Caco-2 (cell line): ENCODE data around the gene KRT85. TPM values are rescaled to one million over a fixed set of nuclear protein-coding genes. Genes with fewer than 3 reads are reported as not detected.

ENCODE experiments used
- BruUV-seq: library from RNA; stranded (reverse); fragments of 400-500 nt; replicated peaks from 2 replicates; lab custom pipeline; 2021; lab: Mats Ljungman, UMichigan
- CTCF ChIA-PET: fragments of 300-600 bp; sonication (Branson Sonifier 250); formaldehyde crosslinking; loops from one replicate; lab custom pipeline; 2022; ENCODE audit warnings: antibody characterized with exemption; lab: Charles Lee
- POLR2A ChIA-PET: fragments of 300-600 bp; sonication (Branson Sonifier 250); formaldehyde crosslinking; loops from one replicate; lab custom pipeline; 2022; ENCODE audit warnings: antibody characterized with exemption; lab: Charles Lee
- DNase-seq, 2 experiments: peaks; one replicate each; pipeline versions ENCODE4 v3.0.0 to v3.0.0-alpha.2; 2020 to 2022
- H3K27me3 ChIP-seq: replicated peaks from 2 replicates; pipeline ENCODE4 v1.6.0; 2011; ENCODE audit warnings: low read length; ENCODE audit not compliant: control insufficient read depth, insufficient read depth
- H3K36me3 ChIP-seq: 2 replicates; pipeline ENCODE4 v1.5.1; 2011; ENCODE audit warnings: low read length; ENCODE audit not compliant: control insufficient read depth, insufficient read depth
- H3K4me1 ChIP-seq: fragments of 250-450 bp; sonication (Bioruptor Pico); 2 replicates; pipeline ENCODE4 v1.5.1; 2020; ENCODE audit warnings: mild to moderate bottlenecking
- H3K4me3 ChIP-seq: 2 replicates; pipeline ENCODE4 v1.5.1; 2011; ENCODE audit warnings: low read depth, mild to moderate bottlenecking, control low read depth, low read length
- H3K9me3 ChIP-seq: fragments of 250-450 bp; sonication (Bioruptor Pico); 2 replicates; pipeline ENCODE4 v1.5.1; 2020; ENCODE audit warnings: mild to moderate bottlenecking, moderate library complexity
- H3K27ac Mint-ChIP-seq: one replicate; pipeline ENCODE4 v1.8.0; 2022; ENCODE audit warnings: mixed read lengths; ENCODE audit not compliant: unreplicated experiment
- H3K27me3 Mint-ChIP-seq: one replicate; pipeline ENCODE4 v1.8.0; 2022; ENCODE audit warnings: mixed read lengths; ENCODE audit not compliant: insufficient read depth, unreplicated experiment
- H3K36me3 Mint-ChIP-seq: one replicate; pipeline ENCODE4 v1.8.0; 2022; ENCODE audit warnings: mild to moderate bottlenecking, mixed read lengths; ENCODE audit not compliant: insufficient read depth, unreplicated experiment
- H3K4me1 Mint-ChIP-seq: one replicate; pipeline ENCODE4 v1.8.0; 2022; ENCODE audit warnings: low read depth, mixed read lengths; ENCODE audit not compliant: unreplicated experiment
- H3K4me3 Mint-ChIP-seq: one replicate; pipeline ENCODE4 v1.8.0; 2022; ENCODE audit warnings: mild to moderate bottlenecking, moderate library complexity, mixed read lengths; ENCODE audit not compliant: unreplicated experiment
- H3K9me3 Mint-ChIP-seq: one replicate; pipeline ENCODE4 v1.8.0; 2022; ENCODE audit warnings: mixed read lengths; ENCODE audit not compliant: unreplicated experiment
- intact Hi-C: fragments of 100-400 bp; cut with micrococcal nuclease; formaldehyde crosslinking; loops from one replicate; pipeline ENCODE4 v1.10.0; 2022; ENCODE audit not compliant: unreplicated experiment
- total RNA-seq: library from RNA; stranded (reverse); gene quantifications from 2 replicates; pipeline ENCODE4 v1.2.3, GENCODE V29; 2022
- TF ChIP-seq, protein P1 (sequence below), 2 experiments: fragments of 200-600 bp in 1 of 2; IDR thresholded peaks; 1 replicate in 1 of 2; 2 replicates in 1 of 2; pipeline versions ENCODE4 v1.5.1 to v1.8.0; 2011 to 2022; ENCODE audit warnings: antibody characterized with exemption in 1 of 2, control low read depth in 1 of 2, inconsistent platforms in 1 of 2, low read depth in 1 of 2, low read length in 1 of 2, mild to moderate bottlenecking in 1 of 2, moderate library complexity in 1 of 2; ENCODE audit not compliant: insufficient read depth in 1 of 2, severe bottlenecking in 1 of 2, unreplicated experiment in 1 of 2

Gene KRT85
- total RNA-seq, 1 experiment from 2014 or later, result not detected

DNA sequence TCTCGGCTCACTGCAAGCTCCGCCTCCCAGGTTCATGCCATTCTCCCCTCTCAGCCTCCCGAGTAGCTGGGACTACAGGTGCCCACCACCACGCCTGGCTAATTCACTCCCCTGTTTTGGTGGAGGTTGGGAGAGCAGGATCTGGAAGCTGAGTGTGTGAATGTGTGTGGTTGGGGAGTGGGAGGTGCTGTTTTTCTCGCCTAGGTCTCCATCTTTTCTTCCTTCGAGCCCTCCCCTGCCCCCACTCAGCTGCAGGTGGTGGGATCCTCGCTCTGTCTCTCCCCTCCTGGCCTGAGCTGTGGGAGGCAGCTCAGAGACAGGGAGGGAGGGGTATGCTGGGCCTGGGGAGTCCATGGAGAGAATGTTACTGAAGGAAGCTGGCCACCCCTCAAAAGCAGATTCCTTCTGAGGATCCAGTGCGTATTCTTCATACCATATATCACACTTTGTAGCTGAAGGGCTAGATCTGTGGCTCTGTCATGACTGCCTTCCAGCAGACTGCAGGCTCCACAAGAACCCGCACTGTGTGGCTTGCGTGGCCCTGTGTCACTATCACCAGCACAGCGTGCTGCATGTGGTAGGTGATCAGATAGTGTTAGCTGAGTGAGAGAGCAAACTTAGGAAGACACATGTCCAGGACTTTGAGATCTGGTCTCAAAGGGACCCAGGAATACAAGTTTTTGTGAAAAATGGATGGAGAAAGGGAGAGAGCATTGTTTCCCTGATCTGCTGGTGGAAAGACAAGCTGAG is 48.9 kb downstream of the KRT85 start:
- H3K36me3 ChIP-seq, result no peaks in the 10 kb centered on the region
- CTCF ChIA-PET, result interaction anchor here (1.0 to 2.6 kb wide), 7 partner anchors 9 to 161 kb away, joined by 3 to 11 read pairs (median 5); no protein-coding TSS in a partner anchor
- DNase-seq, result no peak
- H3K36me3 Mint-ChIP-seq, result no peaks in the 10 kb centered on the region
- no peaks in the 10 kb centered on the region for H3K9me3 ChIP-seq
- intact Hi-C loops, result no loop called here
- no peak overlapping the region for H3K27ac Mint-ChIP-seq
- TF ChIP-seq, protein P1, sequence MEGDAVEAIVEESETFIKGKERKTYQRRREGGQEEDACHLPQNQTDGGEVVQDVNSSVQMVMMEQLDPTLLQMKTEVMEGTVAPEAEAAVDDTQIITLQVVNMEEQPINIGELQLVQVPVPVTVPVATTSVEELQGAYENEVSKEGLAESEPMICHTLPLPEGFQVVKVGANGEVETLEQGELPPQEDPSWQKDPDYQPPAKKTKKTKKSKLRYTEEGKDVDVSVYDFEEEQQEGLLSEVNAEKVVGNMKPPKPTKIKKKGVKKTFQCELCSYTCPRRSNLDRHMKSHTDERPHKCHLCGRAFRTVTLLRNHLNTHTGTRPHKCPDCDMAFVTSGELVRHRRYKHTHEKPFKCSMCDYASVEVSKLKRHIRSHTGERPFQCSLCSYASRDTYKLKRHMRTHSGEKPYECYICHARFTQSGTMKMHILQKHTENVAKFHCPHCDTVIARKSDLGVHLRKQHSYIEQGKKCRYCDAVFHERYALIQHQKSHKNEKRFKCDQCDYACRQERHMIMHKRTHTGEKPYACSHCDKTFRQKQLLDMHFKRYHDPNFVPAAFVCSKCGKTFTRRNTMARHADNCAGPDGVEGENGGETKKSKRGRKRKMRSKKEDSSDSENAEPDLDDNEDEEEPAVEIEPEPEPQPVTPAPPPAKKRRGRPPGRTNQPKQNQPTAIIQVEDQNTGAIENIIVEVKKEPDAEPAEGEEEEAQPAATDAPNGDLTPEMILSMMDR (IDR thresholded peaks at IDR 0.05; ENCODE audit: insufficient read depth in 1 of 2, low read depth in 1 of 2, low read length in 1 of 2, severe bottlenecking in 1 of 2, unreplicated experiment in 1 of 2), result no peak
- H3K27me3 ChIP-seq, result no peaks in the 10 kb centered on the region
- H3K4me3 Mint-ChIP-seq, result no peak overlapping the region
- H3K4me3 ChIP-seq, result no peak overlapping the region
- H3K4me1 ChIP-seq, result no peaks in the 10 kb centered on the region
- H3K4me1 Mint-ChIP-seq, result peaks cover 6% of the 10 kb centered on the region
- no TSS peak for BruUV-seq
- H3K9me3 Mint-ChIP-seq, result no peaks in the 10 kb centered on the region
- POLR2A ChIA-PET, result no interaction called here
- H3K27me3 Mint-ChIP-seq, result peaks cover 2% of the 10 kb centered on the region

DNA sequence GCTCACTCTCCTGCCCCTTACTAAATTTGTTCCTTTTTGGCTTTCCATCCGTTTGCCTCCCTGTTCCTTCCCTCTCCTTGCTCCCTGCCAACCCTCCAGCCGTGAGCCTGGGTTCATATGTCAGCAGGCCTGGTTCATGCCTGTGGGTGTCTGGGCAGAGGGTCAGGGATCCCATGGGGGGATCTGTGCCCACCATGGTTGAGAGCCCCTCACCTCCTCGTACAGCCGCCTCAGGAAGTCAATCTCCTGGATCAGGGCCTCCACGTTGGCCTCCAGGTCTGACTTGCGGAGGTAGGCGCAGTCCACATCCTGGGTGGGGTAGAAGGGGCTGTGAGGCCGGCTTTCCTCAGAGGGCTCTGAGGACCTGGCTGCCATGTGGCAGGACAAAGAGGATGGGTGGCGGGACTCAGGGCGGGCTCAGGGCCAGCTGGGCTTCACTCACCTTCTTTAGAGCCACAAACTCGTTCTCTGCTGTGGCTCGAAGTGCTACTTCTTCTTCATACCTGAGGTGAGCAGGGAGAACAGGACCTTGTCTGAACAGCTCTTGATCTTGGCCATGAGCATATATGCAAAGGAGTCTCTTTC is 49.7 kb downstream of the KRT85 start:
- no peak overlapping the region for H3K27ac Mint-ChIP-seq
- Histone ChIP-seq H3K27me3 (no peaks in the 10 kb centered on the region), H3K9me3 (no peaks in the 10 kb centered on the region), H3K4me1 (no peaks in the 10 kb centered on the region), H3K4me3 (no peak overlapping the region), H3K36me3 (no peaks in the 10 kb centered on the region)
- no peak overlapping the region for H3K4me3 Mint-ChIP-seq
- H3K4me1 Mint-ChIP-seq, result peaks cover 9% of the 10 kb centered on the region
- no peaks in the 10 kb centered on the region for H3K36me3 Mint-ChIP-seq
- intact Hi-C loops, result no loop called here
- BruUV-seq, result no TSS peak
- TF ChIP-seq, protein P1 (IDR thresholded peaks at IDR 0.05; ENCODE audit: insufficient read depth in 1 of 2, low read depth in 1 of 2, low read length in 1 of 2, severe bottlenecking in 1 of 2, unreplicated experiment in 1 of 2), result no peak
- POLR2A ChIA-PET, result no interaction called here
- CTCF ChIA-PET, result no interaction called here
- no peaks in the 10 kb centered on the region for H3K9me3 Mint-ChIP-seq
- no peak for DNase-seq
- peaks cover 2% of the 10 kb centered on the region for H3K27me3 Mint-ChIP-seq

DNA sequence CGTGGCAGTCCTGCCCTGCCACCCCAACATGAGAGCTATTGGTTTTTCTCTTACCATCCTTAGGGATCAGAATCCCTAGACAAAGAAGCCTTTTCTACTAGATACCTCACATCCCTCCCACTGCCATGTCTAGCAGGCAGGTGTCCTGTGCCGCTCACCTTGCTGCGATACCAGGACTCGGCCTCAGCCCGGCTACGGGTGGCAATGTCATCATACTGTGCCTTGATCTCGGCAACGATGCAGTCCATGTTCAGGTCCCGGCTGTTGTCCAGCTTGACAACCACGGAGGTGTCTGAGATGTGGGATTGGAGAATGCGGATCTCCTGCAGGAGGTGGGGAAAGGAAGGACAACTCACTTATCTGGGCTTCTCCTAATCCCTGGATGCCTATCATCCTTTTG is 50.6 kb downstream of the KRT85 start:
- no peak for DNase-seq
- POLR2A ChIA-PET, result no interaction called here
- Mint-ChIP-seq H3K27ac (no peak overlapping the region), H3K9me3 (no peaks in the 10 kb centered on the region), H3K36me3 (no peaks in the 10 kb centered on the region), H3K4me3 (no peak overlapping the region), H3K27me3 (peaks cover 2% of the 10 kb centered on the region), H3K4me1 (peaks cover 13% of the 10 kb centered on the region)
- CTCF ChIA-PET, result no interaction called here
- H3K4me1 ChIP-seq, result no peaks in the 10 kb centered on the region
- no peaks in the 10 kb centered on the region for H3K27me3 ChIP-seq
- H3K9me3 ChIP-seq, result no peaks in the 10 kb centered on the region
- BruUV-seq, result no TSS peak
- TF ChIP-seq, protein P1 (IDR thresholded peaks at IDR 0.05; ENCODE audit: insufficient read depth in 1 of 2, low read depth in 1 of 2, low read length in 1 of 2, severe bottlenecking in 1 of 2, unreplicated experiment in 1 of 2), result no peak
- intact Hi-C loops, result no loop called here
- H3K36me3 ChIP-seq, result no peaks in the 10 kb centered on the region
- no peak overlapping the region for H3K4me3 ChIP-seq
